ENCODE results near the gene RNF41. TPM values are rescaled to one million over a fixed set of nuclear protein-coding genes. Genes with fewer than 3 reads are reported as not detected.

The RNF41 gene
- total and polyA plus RNA-seq, 7 experiments from 2014 or later = 29.4 to 45.8 (median 43.1) TPM

GRCh38 chr12:56253091-56253490 is 31.4 kb upstream of the RNF41 start:
- no peak for ATAC-seq
- POLR2A ChIA-PET = interaction anchor here (0.5 to 1.4 kb wide), 3 partner anchors 8 to 63 kb away, joined by 3 read pairs; no protein-coding TSS in a partner anchor
- DNase-seq = no peak
- H3K27me3 Mint-ChIP-seq = no peaks in the 10 kb centered on the region
- CTCF ChIA-PET = no interaction called here
- Histone ChIP-seq H3K9me3 (ENCODE audit: control insufficient read depth in 2 of 3, low read length in 3 of 3) (no peaks in the 10 kb centered on the region), H3K27me3 (ENCODE audit: control insufficient read depth in 2 of 2, insufficient read depth in 2 of 2, low read length in 2 of 2) (no peaks in the 10 kb centered on the region), H3K36me3 (ENCODE audit: control insufficient read depth in 2 of 3, insufficient read depth in 3 of 3, low read length in 3 of 3) (peaks cover 21 to 71% (median 28%) of the 10 kb centered on the region in 3 experiments), H3K4me3 (ENCODE audit: low read length) (no peak overlapping the region), H3K27ac (ENCODE audit: low read depth, low read length) (no peak overlapping the region), H3K4me1 (ENCODE audit: control insufficient read depth in 2 of 2, insufficient read depth in 2 of 2, low read length in 2 of 2) (peaks cover 12 to 14% of the 10 kb centered on the region in 2 donors)
- no peak overlapping the region for H3K27ac Mint-ChIP-seq
- H3K36me3 Mint-ChIP-seq = peaks cover 0 to 43% (median 11%) of the 10 kb centered on the region in 5 donors
- H3K4me3 Mint-ChIP-seq = no peak overlapping the region
- intact Hi-C loops (cut with micrococcal nuclease) = no loop called here
- H3K9me3 Mint-ChIP-seq = no peaks in the 10 kb centered on the region
- H3K4me1 Mint-ChIP-seq = peaks cover 8 to 20% (median 15%) of the 10 kb centered on the region in 7 donors

GRCh38 chr12:56252649-56253048 is 30.9 kb upstream of the RNF41 start:
- H3K4me1 Mint-ChIP-seq = peaks cover 8 to 20% (median 15%) of the 10 kb centered on the region in 7 donors
- POLR2A ChIA-PET = interaction anchor here (0.5 to 1.4 kb wide), 2 partner anchors 9 to 62 kb away, joined by 3 read pairs; no protein-coding TSS in a partner anchor

GRCh38 chr12:56248711-56249110 is 27.0 kb upstream of the RNF41 start:
- no peaks in the 10 kb centered on the region for H3K4me1 ChIP-seq (ENCODE audit: control insufficient read depth in 2 of 2, insufficient read depth in 2 of 2, low read length in 2 of 2)
- no peak for ATAC-seq
- Mint-ChIP-seq H3K27ac (peak overlapping the region in 2 of 9 donors; percentile 50 to 59), H3K27me3 (no peaks in the 10 kb centered on the region), H3K36me3 (peaks cover 4 to 49% (median 11%) of the 10 kb centered on the region in 5 donors), H3K4me3 (no peak overlapping the region), H3K4me1 (peaks cover 0 to 3% (median 0%) of the 10 kb centered on the region in 7 donors), H3K9me3 (no peaks in the 10 kb centered on the region)
- H3K9me3 ChIP-seq (ENCODE audit: control insufficient read depth in 2 of 3, low read length in 3 of 3) = no peaks in the 10 kb centered on the region
- H3K36me3 ChIP-seq (ENCODE audit: control insufficient read depth in 2 of 3, insufficient read depth in 3 of 3, low read length in 3 of 3) = peaks cover 20 to 86% (median 51%) of the 10 kb centered on the region in 3 experiments
- no peak for DNase-seq
- intact Hi-C loops (cut with micrococcal nuclease) = no loop called here
- H3K27me3 ChIP-seq (ENCODE audit: control insufficient read depth in 2 of 2, insufficient read depth in 2 of 2, low read length in 2 of 2) = no peaks in the 10 kb centered on the region
- CTCF ChIA-PET = no interaction called here
- POLR2A ChIA-PET = interaction anchor here (0.7 kb wide), 1 partner anchor 17 kb away, joined by 3 read pairs; no protein-coding TSS in a partner anchor
- H3K4me3 ChIP-seq (ENCODE audit: low read length) = no peak overlapping the region
- H3K27ac ChIP-seq (ENCODE audit: low read depth, low read length) = no peak overlapping the region

More at GRCh38 chr12:56252649-56253048, 30.9 kb upstream of the RNF41 start:
- DNase-seq = no peak
- no peaks in the 10 kb centered on the region for H3K27me3 ChIP-seq (ENCODE audit: control insufficient read depth in 2 of 2, insufficient read depth in 2 of 2, low read length in 2 of 2)
- peaks cover 0 to 44% (median 11%) of the 10 kb centered on the region in 5 donors for H3K36me3 Mint-ChIP-seq
- H3K9me3 ChIP-seq (ENCODE audit: control insufficient read depth in 2 of 3, low read length in 3 of 3) = no peaks in the 10 kb centered on the region
- no peak overlapping the region for H3K27ac Mint-ChIP-seq
- CTCF ChIA-PET = no interaction called here
- H3K4me3 ChIP-seq (ENCODE audit: low read length) = no peak overlapping the region
- H3K36me3 ChIP-seq (ENCODE audit: control insufficient read depth in 2 of 3, insufficient read depth in 3 of 3, low read length in 3 of 3) = peaks cover 21 to 72% (median 32%) of the 10 kb centered on the region in 3 experiments
- H3K27ac ChIP-seq (ENCODE audit: low read depth, low read length) = no peak overlapping the region
- H3K27me3 Mint-ChIP-seq = no peaks in the 10 kb centered on the region
- no peaks in the 10 kb centered on the region for H3K9me3 Mint-ChIP-seq
- intact Hi-C loops (cut with micrococcal nuclease) = no loop called here
- peaks cover 12 to 14% of the 10 kb centered on the region in 2 donors for H3K4me1 ChIP-seq (ENCODE audit: control insufficient read depth in 2 of 2, insufficient read depth in 2 of 2, low read length in 2 of 2)
- no peak for ATAC-seq
- no peak overlapping the region for H3K4me3 Mint-ChIP-seq

- Histone ChIP-seq H3K4me1 (ENCODE audit: control insufficient read depth in 2 of 2, insufficient read depth in 2 of 2, low read length in 2 of 2) (no peaks in the 10 kb centered on the region), H3K4me3 (ENCODE audit: low read length) (no peak overlapping the region), H3K27ac (ENCODE audit: low read depth, low read length) (no peak overlapping the region), H3K36me3 (ENCODE audit: control insufficient read depth in 2 of 3, insufficient read depth in 3 of 3, low read length in 3 of 3) (peaks cover 13 to 86% (median 44%) of the 10 kb centered on the region in 3 experiments), H3K27me3 (ENCODE audit: control insufficient read depth in 2 of 2, insufficient read depth in 2 of 2, low read length in 2 of 2) (no peaks in the 10 kb centered on the region), H3K9me3 (ENCODE audit: control insufficient read depth in 2 of 3, low read length in 3 of 3) (no peaks in the 10 kb centered on the region)
- Mint-ChIP-seq H3K4me1 (peaks cover 0 to 3% (median 0%) of the 10 kb centered on the region in 7 donors), H3K27ac (no peak overlapping the region), H3K36me3 (peaks cover 4 to 41% (median 11%) of the 10 kb centered on the region in 5 donors), H3K9me3 (no peaks in the 10 kb centered on the region), H3K4me3 (no peak overlapping the region), H3K27me3 (no peaks in the 10 kb centered on the region)
- no peak for ATAC-seq
- ChIA-PET CTCF (interaction anchor here (0.9 kb wide), 1 partner anchor 10 kb away, joined by 3 read pairs; the partner anchor contains the start of gene ANKRD52), POLR2A (interaction anchor here (0.7 to 1.6 kb wide), 3 partner anchors 10 to 51 kb away, joined by 3 to 6 read pairs (median 4); partner anchors contain the start of gene ANKRD52)
- DNase-seq = no peak
- intact Hi-C loops (cut with micrococcal nuclease) = no loop called here
These were observed 26.2 kb upstream of the RNF41 start for GRCh38 chr12:56247923-56248322.

GRCh38 chr12:56244494-56244893 is 22.8 kb upstream of the RNF41 start:
- ChIA-PET POLR2A (interaction anchor here (0.6 kb wide), 1 partner anchor 36 kb away, joined by 3 read pairs; no protein-coding TSS in a partner anchor), CTCF (no interaction called here)
- H3K27me3 ChIP-seq (ENCODE audit: control insufficient read depth in 2 of 2, insufficient read depth in 2 of 2, low read length in 2 of 2) = no peaks in the 10 kb centered on the region
- no peak overlapping the region for H3K4me3 ChIP-seq (ENCODE audit: low read length)
- no peak for DNase-seq
- peaks cover 0 to 4% (median 0%) of the 10 kb centered on the region in 7 donors for H3K4me1 Mint-ChIP-seq
- no peaks in the 10 kb centered on the region for H3K9me3 Mint-ChIP-seq
- no peak overlapping the region for H3K27ac Mint-ChIP-seq
- H3K27ac ChIP-seq (ENCODE audit: low read depth, low read length) = no peak overlapping the region
- H3K4me3 Mint-ChIP-seq = no peak overlapping the region
- intact Hi-C loops (cut with micrococcal nuclease) = no loop called here
- no peak for ATAC-seq
- no peaks in the 10 kb centered on the region for H3K9me3 ChIP-seq (ENCODE audit: control insufficient read depth in 2 of 3, low read length in 3 of 3)
- no peaks in the 10 kb centered on the region for H3K27me3 Mint-ChIP-seq
- no peaks in the 10 kb centered on the region for H3K4me1 ChIP-seq (ENCODE audit: control insufficient read depth in 2 of 2, insufficient read depth in 2 of 2, low read length in 2 of 2)
- peaks cover 0 to 45% (median 10%) of the 10 kb centered on the region in 5 donors for H3K36me3 Mint-ChIP-seq
- peaks cover 3 to 96% (median 45%) of the 10 kb centered on the region in 3 experiments for H3K36me3 ChIP-seq (ENCODE audit: control insufficient read depth in 2 of 3, insufficient read depth in 3 of 3, low read length in 3 of 3)

- Mint-ChIP-seq H3K27ac (no peak overlapping the region), H3K4me3 (no peak overlapping the region), H3K4me1 (peaks cover 0 to 4% (median 0%) of the 10 kb centered on the region in 7 donors), H3K27me3 (no peaks in the 10 kb centered on the region), H3K36me3 (peaks cover 0 to 40% (median 10%) of the 10 kb centered on the region in 5 donors), H3K9me3 (no peaks in the 10 kb centered on the region)
- no peaks in the 10 kb centered on the region for H3K4me1 ChIP-seq (ENCODE audit: control insufficient read depth in 2 of 2, insufficient read depth in 2 of 2, low read length in 2 of 2)
- ChIA-PET CTCF (interaction anchor here (0.7 kb wide), 1 partner anchor 10 kb away, joined by 3 read pairs; no protein-coding TSS in a partner anchor), POLR2A (no interaction called here)
- no peaks in the 10 kb centered on the region for H3K27me3 ChIP-seq (ENCODE audit: control insufficient read depth in 2 of 2, insufficient read depth in 2 of 2, low read length in 2 of 2)
- H3K9me3 ChIP-seq (ENCODE audit: control insufficient read depth in 2 of 3, low read length in 3 of 3) = no peaks in the 10 kb centered on the region
- no peak overlapping the region for H3K27ac ChIP-seq (ENCODE audit: low read depth, low read length)
- DNase-seq (no peak), ATAC-seq (no peak)
- intact Hi-C loops (cut with micrococcal nuclease) = no loop called here
- peaks cover 0 to 98% (median 45%) of the 10 kb centered on the region in 3 experiments for H3K36me3 ChIP-seq (ENCODE audit: control insufficient read depth in 2 of 3, insufficient read depth in 3 of 3, low read length in 3 of 3)
- H3K4me3 ChIP-seq (ENCODE audit: low read length) = no peak overlapping the region
These were observed 22.0 kb upstream of the RNF41 start for GRCh38 chr12:56243731-56244181.

Data from naive thymus-derived CD4-positive, alpha-beta T cell (primary cell).